ENCODE measurements around the gene PGBD1.

DNA sequence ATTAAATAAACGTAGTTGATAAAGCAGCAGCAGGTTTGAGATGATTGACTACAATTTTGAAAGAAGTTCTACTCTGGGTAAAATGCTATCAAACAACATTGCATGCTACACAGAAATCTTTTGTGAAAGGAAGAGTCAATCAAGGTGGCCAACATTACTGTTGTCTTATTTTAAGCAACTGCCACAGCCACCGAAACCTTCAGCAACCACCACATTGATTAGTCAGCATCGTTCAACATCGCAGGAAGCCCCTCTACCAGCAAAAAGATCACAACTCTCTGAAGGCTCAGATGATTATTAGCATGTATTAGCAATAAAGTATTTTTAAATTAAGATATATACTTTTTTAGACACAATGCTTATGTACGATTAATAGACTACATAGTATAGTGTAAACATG lies 14.0 kb downstream of the PGBD1 start:
- TF ChIP-seq GATA3 (IDR thresholded peaks at IDR 0.05; ENCODE audit: low read depth, low read length) (no peak), GATA2 (IDR thresholded peaks at IDR 0.05; ENCODE audit: low read depth, low read length) (no peak)

Measured in SH-SY5Y (cell line).